Epidermal melanocyte (primary cell): ENCODE data around the gene ODF4.

Experiments used
- DNase-seq: peaks from one replicate; pipeline ENCODE4 v3.0.0; 2011; ENCODE audit warnings: low spot score; ENCODE audit not compliant: insufficient read length

ODF4 gene, protein sequence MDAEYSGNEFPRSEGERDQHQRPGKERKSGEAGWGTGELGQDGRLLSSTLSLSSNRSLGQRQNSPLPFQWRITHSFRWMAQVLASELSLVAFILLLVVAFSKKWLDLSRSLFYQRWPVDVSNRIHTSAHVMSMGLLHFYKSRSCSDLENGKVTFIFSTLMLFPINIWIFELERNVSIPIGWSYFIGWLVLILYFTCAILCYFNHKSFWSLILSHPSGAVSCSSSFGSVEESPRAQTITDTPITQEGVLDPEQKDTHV

DNA sequence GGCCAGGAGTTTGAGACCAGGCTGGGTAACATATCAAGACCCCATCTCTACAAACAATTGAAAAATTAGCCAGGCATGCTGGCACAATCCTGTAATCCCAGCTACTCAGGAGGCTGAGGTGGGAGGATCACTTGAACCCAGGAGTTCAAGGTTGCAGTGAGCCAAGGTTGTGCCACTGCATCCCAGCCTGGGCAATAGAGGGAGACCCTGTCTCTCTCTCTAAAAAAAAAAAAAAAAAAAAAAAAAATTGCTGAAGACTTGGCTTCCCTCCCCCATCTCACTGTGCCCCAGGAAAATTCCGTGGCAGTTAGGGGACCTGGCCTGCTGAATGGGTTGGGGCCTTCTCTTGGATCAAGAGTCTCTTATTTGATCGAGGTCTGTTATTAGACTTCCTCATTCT, at the start of gene ODF4:
Gene ODF4, plus strand, starts transcription at position 301 of the 400 bp plus-strand sequence. CDS start 212 bp downstream, outside the sequence.
- DNase-seq: no peak

DNA sequence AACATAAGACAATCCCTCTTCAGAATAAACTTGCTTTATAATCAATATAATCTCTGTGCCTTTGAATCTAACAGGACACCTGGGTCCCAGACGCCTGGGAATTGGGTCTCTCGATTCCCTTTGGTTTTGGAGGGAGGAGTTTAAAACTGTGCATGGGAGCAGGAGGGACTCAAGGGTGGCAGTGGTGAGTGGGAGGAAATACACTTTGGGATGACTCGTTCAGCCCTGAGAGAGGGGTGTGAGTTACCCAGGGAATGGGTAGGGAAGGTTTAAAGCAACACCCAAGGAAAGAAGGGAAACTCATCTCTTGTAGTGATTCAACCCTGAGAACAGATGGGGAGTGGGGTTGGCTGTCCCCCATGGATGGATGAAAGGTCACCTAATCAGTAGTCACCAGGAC, 49.6 kb upstream of the ODF4 start:
- DNase-seq: no peak

GRCh38 chr17:8292639-8293395, 46.8 kb upstream of the ODF4 start:
- no peak for DNase-seq

DNA sequence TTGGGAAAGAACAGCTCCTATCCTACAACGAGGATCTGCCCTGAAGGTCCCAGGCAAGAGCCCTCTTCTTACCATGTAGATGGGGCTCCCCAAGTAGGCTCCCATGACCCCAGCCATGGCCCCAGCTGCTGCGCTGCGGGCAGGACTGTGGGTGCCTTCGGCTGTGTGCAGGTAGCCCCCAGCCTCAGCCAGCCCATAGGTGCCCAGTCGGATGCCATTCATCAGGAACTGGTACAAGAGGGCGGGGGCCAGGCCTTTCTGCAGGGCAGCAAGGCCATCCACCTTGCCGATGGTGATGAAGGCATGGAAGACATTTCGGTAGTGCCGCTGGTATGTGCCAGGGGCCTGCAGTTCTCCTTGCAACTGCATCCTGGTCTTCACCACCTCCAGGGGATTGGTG, 45.3 kb upstream of the ODF4 start:
- DNase-seq: no peak

DNA sequence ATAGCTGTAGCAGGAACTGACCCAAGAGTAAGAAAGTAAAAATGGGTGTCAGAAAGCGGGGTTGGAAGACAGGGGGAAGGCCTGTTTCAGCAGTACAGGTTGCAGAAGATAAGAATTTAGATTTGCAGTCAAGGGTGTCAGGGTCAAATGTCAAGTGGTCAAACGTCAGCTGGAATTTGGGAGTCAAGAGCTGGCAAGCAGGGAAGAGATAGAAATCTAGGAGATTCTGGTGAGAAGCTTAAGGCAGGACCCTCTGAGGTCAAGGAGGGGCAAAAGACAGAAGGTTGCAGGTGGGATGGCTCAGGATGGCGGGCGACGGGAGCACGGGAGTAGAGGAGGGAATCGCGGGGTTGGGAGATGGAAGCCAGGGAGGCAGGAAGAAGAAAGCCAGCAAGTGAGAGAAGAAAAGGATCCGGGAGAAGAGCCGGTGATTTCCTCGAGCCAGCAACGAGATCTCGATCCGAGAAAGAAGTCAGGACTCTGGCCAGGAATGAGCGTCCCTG, 44.8 kb upstream of the ODF4 start:
- peak; percentile 32 for DNase-seq

DNA sequence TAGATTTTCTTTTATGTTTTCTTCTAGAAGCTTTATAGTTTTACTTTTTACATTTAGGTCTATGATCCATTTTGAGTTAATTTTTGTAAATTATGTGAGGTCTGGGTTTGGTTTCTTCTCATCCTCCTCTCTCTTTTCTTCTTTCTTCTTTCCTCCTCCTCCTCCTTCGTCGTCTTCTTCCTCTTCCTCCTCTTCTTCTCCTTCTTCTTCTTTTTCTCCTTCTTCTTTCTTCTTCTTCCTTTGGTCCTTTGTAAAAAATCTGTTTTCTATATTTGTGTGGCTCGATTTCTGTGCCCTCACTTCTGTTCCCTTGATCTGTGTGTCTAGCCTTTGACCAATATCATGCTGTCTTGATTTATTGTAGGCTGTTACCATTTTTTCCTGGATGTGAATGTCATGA, 39.4 kb upstream of the ODF4 start:
- DNase-seq: no peak

DNA sequence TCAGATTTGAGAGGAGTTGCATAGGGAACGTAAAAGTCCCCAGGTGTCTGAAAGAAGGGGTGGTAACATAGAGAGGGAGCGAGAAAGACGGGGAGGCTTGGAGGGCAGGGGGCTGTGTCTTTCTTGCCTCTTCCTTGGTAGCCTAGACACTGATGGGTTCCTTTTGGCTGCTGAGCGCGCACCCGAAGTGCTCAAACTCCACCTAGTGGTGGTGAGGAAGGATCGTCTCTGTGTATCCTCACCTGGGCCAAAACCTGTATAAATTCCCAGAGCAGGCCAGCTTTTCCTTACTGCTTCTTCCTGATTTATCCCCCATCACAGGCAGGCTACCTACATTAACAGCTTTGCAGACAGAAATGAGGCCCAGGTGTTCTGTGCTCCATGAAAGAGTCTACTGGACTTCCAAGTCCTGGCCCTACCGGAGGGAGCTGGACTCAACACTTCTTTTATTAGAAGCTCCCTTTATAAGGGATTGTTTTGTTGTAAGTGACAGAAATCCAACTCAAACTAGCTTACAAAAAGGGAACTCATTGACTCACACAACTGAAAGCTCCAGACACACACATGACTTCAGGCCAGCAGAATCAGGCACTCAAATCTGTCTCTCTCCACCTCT, 38.9 kb upstream of the ODF4 start:
- peak; percentile 84 for DNase-seq

GRCh38 chr17:8310601-8311123, 29.0 kb upstream of the ODF4 start:
- DNase-seq: no peak

- DNase-seq: no peak
These were observed 28.4 kb upstream of the ODF4 start for GRCh38 chr17:8311131-8311790.

DNA sequence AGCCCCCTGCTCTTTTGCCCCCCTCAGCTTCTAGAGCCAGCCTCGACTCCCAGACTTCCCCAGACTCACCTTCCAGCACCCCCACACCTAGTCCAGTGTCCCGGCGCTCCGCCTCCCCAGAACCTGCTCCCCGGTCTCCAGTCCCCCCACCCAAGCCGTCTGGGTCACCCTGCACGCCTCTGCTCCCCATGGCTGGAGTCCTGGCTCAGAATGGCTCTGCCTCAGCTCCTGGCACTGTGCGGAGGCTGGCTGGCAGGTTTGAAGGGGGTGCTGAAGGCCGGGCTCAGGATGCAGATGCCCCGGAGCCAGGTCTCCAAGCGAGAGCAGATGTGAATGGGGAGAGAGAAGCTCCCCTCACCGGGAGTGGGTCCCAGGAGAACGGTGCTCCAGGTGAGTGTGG, 27.4 kb upstream of the ODF4 start:
- no peak for DNase-seq

DNA sequence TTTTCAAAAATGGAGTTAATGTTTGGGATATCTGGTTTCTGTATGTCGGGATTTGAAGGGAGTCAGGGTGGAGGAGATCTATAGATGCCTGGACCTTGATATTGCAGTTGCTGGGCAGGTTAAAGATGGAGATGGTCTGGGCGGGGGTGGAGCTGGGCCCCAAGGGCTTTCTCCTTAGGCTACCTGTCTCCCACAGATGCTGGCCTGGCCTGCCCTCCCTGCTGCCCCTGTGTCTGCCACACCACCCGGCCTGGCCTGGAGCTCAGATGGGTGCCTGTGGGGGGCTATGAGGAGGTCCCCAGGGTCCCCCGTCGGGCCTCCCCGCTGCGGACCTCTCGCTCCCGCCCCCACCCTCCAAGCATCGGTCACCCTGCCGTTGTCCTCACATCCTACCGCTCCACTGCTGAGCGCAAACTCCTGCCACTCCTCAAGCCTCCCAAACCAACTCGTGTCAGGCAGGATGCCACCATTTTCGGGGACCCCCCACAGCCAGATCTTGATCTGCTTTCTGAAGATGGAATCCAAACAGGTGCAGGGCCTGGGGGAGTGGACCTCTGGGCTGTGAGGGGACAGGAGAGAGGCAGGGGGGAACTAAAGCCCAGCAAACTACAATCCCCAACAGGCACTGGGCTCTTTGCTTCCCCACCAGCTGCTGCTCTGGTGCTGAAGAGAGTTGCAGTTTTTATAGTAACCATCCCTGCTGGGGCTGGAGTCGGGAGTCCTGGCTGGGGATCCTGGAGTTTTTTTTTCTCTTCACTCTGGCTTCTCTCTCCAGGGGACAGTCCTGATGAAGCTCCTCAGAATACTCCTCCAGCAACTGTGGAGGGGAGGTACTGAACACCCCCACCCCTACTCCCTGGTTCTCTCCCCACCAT, 26.7 kb upstream of the ODF4 start:
- DNase-seq: no peak

- DNase-seq: no peak
These were observed 24.6 kb upstream of the ODF4 start for GRCh38 chr17:8314797-8315763.

DNA sequence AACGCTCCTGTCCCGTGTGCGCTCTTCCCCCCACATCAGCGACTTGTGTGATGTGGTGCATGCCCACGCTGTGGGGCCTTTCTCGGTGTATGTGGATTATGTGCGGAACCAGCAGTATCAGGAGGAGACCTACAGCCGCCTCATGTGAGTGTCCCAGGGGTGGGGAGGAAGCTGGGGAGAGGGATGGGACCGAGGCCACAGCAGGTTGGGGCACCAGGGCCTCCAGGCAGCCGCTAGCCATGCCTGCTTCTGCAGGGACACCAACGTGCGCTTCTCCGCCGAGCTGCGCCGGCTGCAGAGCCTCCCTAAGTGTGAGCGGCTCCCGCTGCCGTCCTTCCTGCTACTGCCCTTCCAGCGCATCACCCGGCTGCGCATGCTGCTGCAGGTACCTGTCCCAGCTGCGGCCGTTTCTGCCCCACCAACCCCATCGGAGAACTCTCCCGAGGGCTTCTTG, 23.8 kb upstream of the ODF4 start:
- no peak for DNase-seq

DNA sequence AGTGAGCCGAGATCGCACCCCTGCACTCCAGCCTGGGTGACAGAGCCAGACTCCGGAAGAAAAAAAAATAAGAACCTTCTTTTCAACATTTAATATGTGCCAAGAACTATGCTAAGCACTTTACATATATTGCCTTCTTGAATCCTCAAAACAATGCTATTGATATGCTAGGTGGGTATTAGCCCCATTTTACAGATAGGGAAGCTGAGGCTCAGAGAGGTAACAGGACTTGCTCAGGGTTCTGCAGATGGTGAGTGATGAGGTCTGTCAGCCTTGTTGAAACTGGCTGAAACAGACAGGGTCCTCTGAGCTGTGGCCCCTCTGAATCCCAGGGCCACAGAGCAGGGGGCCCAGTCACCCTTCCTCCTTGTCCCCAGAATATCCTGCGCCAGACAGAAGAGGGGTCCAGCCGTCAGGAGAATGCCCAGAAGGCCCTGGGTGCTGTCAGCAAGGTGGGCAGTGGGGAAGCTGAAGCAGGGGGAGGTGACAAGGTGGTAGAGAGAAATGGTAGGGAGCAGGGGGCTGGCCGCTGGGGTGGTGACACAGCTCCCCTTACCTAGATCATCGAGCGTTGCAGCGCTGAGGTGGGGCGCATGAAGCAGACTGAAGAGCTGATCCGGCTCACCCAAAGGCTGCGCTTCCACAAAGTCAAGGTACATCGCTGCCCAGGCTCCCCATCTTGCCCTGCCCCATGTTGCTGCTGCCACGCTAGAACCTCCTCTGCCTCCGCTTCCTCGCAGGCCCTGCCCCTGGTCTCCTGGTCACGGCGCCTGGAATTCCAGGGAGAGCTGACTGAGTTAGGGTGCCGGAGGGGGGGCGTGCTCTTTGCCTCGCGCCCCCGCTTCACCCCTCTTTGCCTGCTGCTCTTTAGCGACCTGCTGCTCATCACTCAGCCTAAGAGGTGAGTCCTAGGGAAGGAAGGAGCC, 21.4 kb upstream of the ODF4 start:
- no peak for DNase-seq

GRCh38 chr17:8320262-8320661, 19.4 kb upstream of the ODF4 start:
- no peak for DNase-seq

DNA sequence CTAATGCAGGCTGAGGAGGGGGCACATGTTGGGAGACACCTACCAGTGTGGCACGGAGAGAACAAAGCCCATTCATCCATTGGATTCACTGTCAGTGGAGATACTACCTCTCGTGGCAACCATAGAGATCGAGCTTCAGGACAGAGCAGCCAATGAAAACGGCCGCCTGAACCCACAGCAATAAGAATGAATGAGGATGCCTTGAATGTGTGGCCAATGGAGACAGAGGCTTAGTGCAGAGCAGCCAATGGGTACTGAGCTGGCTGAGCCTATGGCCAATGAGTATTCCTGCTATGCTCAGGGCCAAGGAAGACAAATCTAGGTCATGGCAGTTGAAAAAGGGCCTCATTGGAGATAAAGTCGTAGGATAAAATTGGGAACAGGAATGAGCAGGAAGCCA, 18.6 kb upstream of the ODF4 start:
- DNase-seq: no peak

- no peak for DNase-seq
These were observed 17.6 kb upstream of the ODF4 start for GRCh38 chr17:8322061-8322460.

- no peak for DNase-seq
These were observed 15.5 kb upstream of the ODF4 start for GRCh38 chr17:8324132-8324531.
